ENCODE measurements around the gene RHOT1.
"Not testable (repeated sequence)": the region's sequence is repeated elsewhere in the genome, so short reads cannot be mapped to it uniquely, and the experiment has no call there.

Gene RHOT1

GRCh38 chr17:32142038-32142856 lies at the start of gene RHOT1:
Gene RHOT1, plus strand, starts transcription at chr17:32142502. Its CDS starts 191 bp downstream, at chr17:32142693.
- DNase-seq (ENCODE audit: low spot score): peak; percentile 53

- DNase-seq (ENCODE audit: low spot score): no peak
Measured at GRCh38 chr17:32099686-32100085, 42.6 kb upstream of the RHOT1 start.

GRCh38 chr17:32100323-32100722 lies 42.0 kb upstream of the RHOT1 start:
- DNase-seq (ENCODE audit: low spot score): peak; percentile 39

- DNase-seq (ENCODE audit: low spot score): no peak
Measured at GRCh38 chr17:32100971-32101631, 41.2 kb upstream of the RHOT1 start.

GRCh38 chr17:32102172-32102571 lies 40.1 kb upstream of the RHOT1 start:
- DNase-seq (ENCODE audit: low spot score): no peak

- no peak for DNase-seq (ENCODE audit: low spot score)
Measured at GRCh38 chr17:32102646-32103186, 39.6 kb upstream of the RHOT1 start.

- DNase-seq (ENCODE audit: low spot score): peak; percentile 15
Measured at GRCh38 chr17:32103476-32104113, 38.7 kb upstream of the RHOT1 start.

GRCh38 chr17:32104158-32104557 lies 38.1 kb upstream of the RHOT1 start:
- DNase-seq (ENCODE audit: low spot score): no peak

GRCh38 chr17:32106471-32106981 lies 35.8 kb upstream of the RHOT1 start:
- not testable (repeated sequence) for DNase-seq (ENCODE audit: low spot score)

GRCh38 chr17:32107194-32107593 lies 35.1 kb upstream of the RHOT1 start:
- not testable (repeated sequence) for DNase-seq (ENCODE audit: low spot score)

GRCh38 chr17:32110596-32110995 lies 31.7 kb upstream of the RHOT1 start:
- DNase-seq (ENCODE audit: low spot score): no peak

GRCh38 chr17:32111141-32111771 lies 31.0 kb upstream of the RHOT1 start:
- DNase-seq (ENCODE audit: low spot score): no peak

- no peak for DNase-seq (ENCODE audit: low spot score)
Measured at GRCh38 chr17:32112416-32112815, 29.9 kb upstream of the RHOT1 start.

- DNase-seq (ENCODE audit: low spot score): no peak
Measured at GRCh38 chr17:32114536-32114935, 27.8 kb upstream of the RHOT1 start.

GRCh38 chr17:32115546-32115945 lies 26.8 kb upstream of the RHOT1 start:
- DNase-seq (ENCODE audit: low spot score): not testable (repeated sequence)

GRCh38 chr17:32116937-32117336 lies 25.4 kb upstream of the RHOT1 start:
- DNase-seq (ENCODE audit: low spot score): no peak

GRCh38 chr17:32117399-32117798 lies 24.9 kb upstream of the RHOT1 start:
- DNase-seq (ENCODE audit: low spot score): no peak

GRCh38 chr17:32118088-32118487 lies 24.2 kb upstream of the RHOT1 start:
- DNase-seq (ENCODE audit: low spot score): not testable (repeated sequence)

- DNase-seq (ENCODE audit: low spot score): no peak
Measured at GRCh38 chr17:32118835-32119234, 23.5 kb upstream of the RHOT1 start.

GRCh38 chr17:32120141-32120540 lies 22.2 kb upstream of the RHOT1 start:
- no peak for DNase-seq (ENCODE audit: low spot score)

GRCh38 chr17:32120716-32121115 lies 21.6 kb upstream of the RHOT1 start:
- no peak for DNase-seq (ENCODE audit: low spot score)

- no peak for DNase-seq (ENCODE audit: low spot score)
Measured at GRCh38 chr17:32123782-32124181, 18.5 kb upstream of the RHOT1 start.

Data from COLO829 (cell line).